ENCODE measurements around the gene NAT10.
"Not testable (repeated sequence)": the region's sequence is repeated elsewhere in the genome, so short reads cannot be mapped to it uniquely, and the experiment has no call there.

Gene NAT10
- total RNA-seq, result 88.5 to 213 reads per million in 2 experiments

GRCh38 chr11:34105079-34105956 lies at the start of gene NAT10:
Gene NAT10, plus strand, starts transcription at chr11:34105629. Its CDS starts 2,597 bp downstream, at chr11:34108226.
- DNase-seq (ENCODE audit: low read depth), result peak; percentile 96

GRCh38 chr11:34056672-34057071 lies 48.8 kb upstream of the NAT10 start:
- DNase-seq (ENCODE audit: low read depth), result no peak

DNA sequence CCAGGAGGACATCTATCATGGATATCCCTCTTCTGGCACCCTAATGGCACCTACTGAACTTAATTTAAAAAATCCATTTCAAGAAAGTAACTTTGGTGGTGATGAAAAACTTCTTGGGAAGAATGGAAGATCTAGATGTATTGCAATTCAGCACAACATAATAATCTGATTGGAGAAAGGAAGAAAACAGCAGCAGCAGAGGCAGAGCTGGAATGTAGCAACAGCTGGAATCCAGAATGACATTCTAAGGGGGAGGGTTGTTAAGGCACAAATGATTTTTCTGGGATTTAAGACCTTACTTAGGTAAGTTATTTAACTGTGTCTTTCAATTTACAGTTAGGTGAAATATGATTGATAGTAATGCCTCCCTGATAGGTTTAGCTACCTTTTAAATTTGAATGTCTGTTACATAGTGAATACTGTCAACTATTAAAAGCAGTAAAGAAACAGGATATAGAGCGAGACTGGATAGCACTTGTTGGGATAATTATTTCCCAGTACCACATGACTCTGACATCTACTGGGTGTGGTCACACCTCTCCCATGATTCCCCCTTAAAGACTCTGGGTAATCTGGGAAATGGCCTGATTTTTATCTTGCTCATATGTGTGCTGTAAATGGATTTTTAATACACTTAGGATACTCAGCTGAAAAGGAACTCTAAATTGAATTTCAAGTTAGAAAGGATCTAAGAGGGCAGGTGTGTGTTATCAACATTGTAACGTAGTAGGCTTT lies 42.2 kb upstream of the NAT10 start:
- DNase-seq (ENCODE audit: low read depth), result no peak

DNA sequence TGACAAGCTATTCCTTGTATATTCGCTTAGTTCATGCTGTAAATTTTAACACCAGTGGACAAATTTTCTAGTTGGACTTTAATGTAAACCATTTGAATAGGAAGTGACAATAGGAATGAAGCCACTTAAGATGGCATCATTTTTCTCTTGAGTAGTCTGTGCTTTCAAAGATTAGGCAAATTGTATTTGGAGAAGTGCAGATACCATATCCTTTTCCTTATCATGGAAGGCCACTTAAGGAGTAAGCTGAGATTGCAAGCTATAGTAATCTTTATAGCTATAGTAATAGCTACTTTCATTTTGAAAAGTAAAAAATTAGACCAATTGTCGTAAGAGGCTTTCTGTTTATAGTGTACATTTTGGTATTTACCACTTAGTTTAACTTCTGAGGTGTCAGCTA lies 41.1 kb upstream of the NAT10 start:
- no peak for DNase-seq (ENCODE audit: low read depth)

DNA sequence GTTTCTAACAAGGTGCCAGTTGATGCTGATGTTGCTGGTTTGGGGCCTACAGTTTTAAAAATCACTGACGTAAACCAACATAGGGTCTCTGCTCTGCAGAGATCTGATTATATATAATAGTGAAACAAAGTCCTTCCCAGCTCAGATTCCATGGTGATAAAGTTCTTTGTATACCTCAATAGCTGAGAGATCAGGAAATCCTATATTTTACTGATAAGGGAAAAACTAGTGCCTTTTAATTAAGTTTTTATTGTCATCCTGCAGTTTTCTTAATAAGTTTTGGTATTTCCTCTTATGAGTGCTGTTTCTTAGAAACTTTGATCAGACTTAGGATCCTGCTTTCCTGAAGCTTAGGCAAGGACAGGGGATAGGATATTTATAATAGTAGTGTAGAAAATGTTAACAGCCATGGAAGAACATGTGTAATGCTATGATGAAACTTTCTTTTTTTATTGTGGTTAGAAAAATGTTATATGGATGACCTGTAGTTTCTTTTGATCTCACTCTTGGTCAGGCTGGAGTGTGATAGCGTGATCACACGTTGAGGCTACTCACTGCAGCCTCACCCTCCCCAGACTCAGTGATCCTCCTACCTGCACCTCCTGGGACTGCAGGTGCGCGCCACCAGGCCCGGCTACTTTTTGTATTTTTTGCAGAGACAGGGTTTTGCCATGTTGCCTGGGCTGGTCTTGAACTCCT lies 39.8 kb upstream of the NAT10 start:
- no peak for DNase-seq (ENCODE audit: low read depth)

GRCh38 chr11:34066766-34067165 lies 38.7 kb upstream of the NAT10 start:
- DNase-seq (ENCODE audit: low read depth), result not testable (repeated sequence)

- no peak for DNase-seq (ENCODE audit: low read depth)
Measured at GRCh38 chr11:34067383-34068065, 37.9 kb upstream of the NAT10 start.

DNA sequence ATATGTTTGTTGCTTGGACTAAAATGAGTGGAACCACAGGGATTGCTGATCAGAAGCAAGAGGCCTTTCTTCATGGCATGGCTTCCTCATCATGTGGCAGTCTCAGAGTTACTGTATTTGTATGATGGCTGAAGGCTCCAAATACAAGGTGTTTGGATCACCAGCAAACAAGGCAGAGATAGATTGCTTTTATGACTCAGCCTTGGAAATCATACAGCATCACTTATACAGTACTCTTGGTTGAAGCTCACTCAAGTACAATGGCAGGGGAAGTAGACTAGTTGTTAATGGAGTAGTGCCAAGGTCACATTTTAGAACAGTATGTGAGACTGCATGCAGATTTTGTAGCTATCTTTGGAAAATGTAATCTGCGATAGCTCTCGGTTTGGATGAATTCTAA lies 37.3 kb upstream of the NAT10 start:
- no peak for DNase-seq (ENCODE audit: low read depth)

DNA sequence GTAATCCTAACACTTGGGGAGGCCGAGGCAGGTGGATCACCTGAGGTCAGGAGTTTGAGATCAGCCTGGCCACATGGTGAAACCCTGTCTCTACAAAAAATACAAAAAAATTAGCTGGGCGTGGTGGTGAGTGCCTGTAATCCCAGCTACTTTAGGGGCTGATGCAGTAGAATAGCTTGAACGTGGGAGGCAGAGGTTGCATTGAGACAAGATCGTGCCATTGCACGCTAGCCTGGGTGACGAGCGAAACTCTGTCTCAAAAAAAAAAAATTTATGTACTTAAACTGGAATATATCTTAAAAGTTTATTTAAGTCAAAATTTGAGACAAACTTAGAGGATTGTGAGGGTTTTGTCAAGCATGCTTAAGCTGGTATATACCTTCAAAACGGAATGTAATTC lies 34.1 kb upstream of the NAT10 start:
- not testable (repeated sequence) for DNase-seq (ENCODE audit: low read depth)

DNA sequence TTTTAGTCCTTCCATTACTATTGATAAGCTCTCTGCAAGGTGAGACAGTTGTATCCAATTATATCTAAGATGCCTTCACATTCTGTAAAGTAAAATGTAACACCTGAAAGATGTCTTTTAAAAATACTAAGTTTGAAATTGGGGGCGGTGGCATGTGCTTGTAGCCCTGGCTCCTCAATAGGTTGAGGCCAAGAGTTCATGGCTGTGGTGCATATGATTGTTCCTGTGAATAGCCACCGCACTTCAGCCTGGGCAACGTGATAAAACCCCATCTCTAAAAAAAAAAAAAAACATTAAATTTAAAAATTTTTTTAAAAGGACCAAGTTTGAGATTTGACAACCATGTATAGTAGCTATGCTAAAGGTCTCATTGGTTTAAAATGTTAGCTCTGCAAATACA lies 33.4 kb upstream of the NAT10 start:
- no peak for DNase-seq (ENCODE audit: low read depth)

DNA sequence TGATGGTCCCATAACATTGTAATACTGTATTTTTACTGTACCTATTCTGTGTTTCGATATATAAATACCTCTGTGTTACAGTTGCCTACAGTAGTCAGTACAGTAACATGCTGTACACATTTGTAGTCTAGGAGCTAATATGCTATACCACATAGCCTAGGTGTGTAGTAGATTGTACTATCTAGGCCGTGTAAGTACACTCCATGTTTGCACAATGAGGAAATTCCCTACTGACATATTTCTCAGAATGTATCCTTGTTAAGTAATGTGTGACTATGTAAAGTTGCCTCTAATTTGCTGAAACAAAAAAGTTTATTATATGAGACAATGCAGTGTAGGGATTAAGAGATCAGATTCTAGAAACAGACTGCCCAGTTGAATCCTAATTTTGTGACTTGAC lies 32.6 kb upstream of the NAT10 start:
- DNase-seq (ENCODE audit: low read depth), result no peak

DNA sequence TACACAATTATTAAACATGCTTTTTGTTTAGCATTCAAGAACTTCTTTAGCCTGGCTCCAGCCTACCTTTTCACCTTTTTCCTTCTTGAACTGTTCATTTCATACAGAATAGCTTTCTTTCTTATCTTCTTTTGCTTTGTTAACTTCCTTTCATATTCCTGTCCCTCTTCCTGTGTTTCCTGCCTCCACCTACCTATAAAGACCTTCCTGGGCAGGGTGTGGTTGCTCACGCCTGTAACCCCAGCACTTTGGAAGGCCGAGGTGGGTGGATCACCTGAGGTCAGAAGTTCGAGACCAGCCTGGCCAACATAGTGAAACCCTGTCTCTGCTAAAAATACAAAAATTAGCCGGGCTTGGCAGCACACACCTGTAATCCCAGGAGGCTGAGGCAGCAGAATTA lies 31.0 kb upstream of the NAT10 start:
- DNase-seq (ENCODE audit: low read depth), result no peak

GRCh38 chr11:34075178-34075820 lies 30.1 kb upstream of the NAT10 start:
- no peak for DNase-seq (ENCODE audit: low read depth)

GRCh38 chr11:34080609-34081008 lies 24.8 kb upstream of the NAT10 start:
- no peak for DNase-seq (ENCODE audit: low read depth)

DNA sequence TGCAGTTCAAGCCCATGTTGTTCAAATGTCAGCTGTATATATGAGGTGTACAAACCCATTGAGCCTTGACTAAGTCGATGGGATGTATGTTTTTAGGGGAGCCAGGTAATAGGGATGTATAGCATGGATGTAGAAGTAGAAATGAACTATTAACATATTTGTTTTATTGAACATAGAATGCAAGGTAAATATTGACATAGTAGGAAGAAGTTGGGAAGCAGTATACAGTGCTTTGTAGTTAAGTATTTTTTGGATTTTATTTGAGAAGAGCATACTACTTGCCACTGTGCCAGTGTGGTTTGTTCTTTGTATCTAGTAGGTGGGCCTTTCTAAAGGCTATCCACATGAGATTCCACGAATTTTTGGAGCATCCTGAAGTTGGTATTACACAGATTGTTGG lies 20.8 kb upstream of the NAT10 start:
- DNase-seq (ENCODE audit: low read depth), result no peak

DNA sequence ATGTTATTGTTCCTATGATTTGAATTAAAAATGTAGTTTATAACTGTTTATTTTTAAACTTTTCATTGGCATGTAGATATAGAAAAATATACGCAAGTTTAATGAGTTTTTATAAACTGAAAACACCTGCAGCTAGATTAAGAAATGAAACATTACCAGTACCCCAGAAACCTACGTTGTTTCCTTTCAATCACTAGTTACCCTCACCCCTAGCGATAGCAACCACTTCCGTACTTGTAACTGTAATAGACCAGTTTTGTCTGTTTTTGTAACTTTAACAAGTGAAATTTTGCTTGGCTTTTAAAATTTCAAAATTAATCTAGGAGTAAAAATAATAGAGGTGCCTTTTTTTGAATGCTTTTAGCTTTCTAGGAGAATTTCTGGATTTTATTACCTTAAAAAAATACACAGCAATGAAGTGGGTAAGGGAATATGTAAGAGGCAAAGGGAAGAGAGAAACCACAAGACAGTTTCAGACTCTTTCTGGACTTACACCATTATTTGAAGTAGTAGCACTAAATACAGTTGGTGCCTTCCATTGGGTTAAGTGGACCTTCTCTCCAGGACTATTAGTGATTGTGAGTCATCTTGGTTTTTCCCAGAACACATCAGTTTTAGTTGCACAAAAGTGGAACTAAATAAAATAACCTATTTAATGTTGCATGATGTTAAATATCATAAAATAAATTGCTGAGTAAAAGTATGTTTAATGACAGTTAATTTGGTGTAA lies 18.7 kb upstream of the NAT10 start:
- DNase-seq (ENCODE audit: low read depth), result no peak

DNA sequence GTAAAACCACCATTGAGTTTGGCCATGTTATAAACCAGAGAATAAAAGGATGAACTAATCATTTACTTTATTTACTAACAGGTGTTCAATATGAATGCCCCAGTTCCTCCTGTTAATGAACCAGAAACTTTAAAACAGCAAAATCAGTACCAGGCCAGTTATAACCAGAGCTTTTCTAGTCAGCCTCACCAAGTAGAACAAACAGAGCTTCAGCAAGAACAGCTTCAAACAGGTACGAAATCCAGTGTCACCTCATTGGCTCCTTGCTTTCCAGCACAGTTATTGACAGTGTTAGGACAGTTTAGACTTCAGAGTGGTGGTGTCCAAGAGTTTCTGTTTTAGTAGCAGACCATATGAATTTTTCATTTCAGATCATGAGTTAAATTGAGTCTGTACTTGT lies 13.6 kb upstream of the NAT10 start:
- no peak for DNase-seq (ENCODE audit: low read depth)

- not testable (repeated sequence) for DNase-seq (ENCODE audit: low read depth)
Measured at GRCh38 chr11:34094900-34095299, 10.5 kb upstream of the NAT10 start.

- DNase-seq (ENCODE audit: low read depth), result no peak
Measured at GRCh38 chr11:34098813-34099212, 6.6 kb upstream of the NAT10 start.

- no peak for DNase-seq (ENCODE audit: low read depth)
Measured at GRCh38 chr11:34104680-34105078, 750 bp upstream of the NAT10 start.

All from T follicular helper cell (primary cell).